Adipocyte (in vitro differentiated cells): ENCODE measurements around the gene GALNT5.

ENCODE experiments used
- DNase-seq: peaks from one replicate; pipeline ENCODE4 v3.0.0-alpha.2; 2015; ENCODE audit warnings: low read depth
- H3K27me3 ChIP-seq: replicated peaks from 2 replicates; pipeline ENCODE4 v1.7.0; 2013; ENCODE audit warnings: mild to moderate bottlenecking, low read length, moderate library complexity; ENCODE audit not compliant: control insufficient read depth, insufficient read depth
- H3K36me3 ChIP-seq: 2 replicates; pipeline ENCODE4 v1.7.0; 2013; ENCODE audit warnings: low read length, mild to moderate bottlenecking, moderate library complexity; ENCODE audit not compliant: control insufficient read depth, insufficient read depth, severe bottlenecking
- H3K4me1 ChIP-seq: 2 replicates; pipeline ENCODE4 v1.7.0; 2013; ENCODE audit warnings: mild to moderate bottlenecking, low read length, moderate library complexity; ENCODE audit not compliant: control insufficient read depth, insufficient read depth
- H3K4me3 ChIP-seq: 2 replicates; pipeline ENCODE4 v1.7.0; 2013; ENCODE audit warnings: mild to moderate bottlenecking, low read length, moderate library complexity
- H3K9ac ChIP-seq: 2 replicates; pipeline ENCODE4 v1.7.0; 2013; ENCODE audit warnings: mild to moderate bottlenecking, low read length, moderate library complexity
- H3K9me3 ChIP-seq: 2 replicates; pipeline ENCODE4 v1.7.0; 2013; ENCODE audit warnings: mild to moderate bottlenecking, low read length, moderate library complexity; ENCODE audit not compliant: control insufficient read depth

Gene GALNT5

DNA sequence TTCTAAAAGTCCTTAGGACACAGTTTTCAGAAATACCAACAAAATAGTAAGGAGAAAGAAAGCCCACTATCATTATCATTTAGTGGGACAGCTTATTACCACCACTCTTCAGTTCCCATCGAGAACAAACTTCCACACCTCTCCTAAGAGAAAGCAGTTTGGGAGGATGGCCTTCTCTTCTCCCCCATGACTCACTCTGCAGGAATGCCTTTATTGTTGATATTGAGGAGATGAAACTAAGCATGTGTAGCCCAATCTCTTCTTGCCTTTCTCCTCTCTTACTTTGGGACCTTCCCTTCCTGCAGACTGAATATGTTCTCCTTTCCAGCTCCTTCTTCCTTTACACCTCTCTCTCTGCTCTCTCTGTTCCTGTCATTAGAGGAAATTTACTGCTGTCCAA is 98.1 kb downstream of the GALNT5 start:
- Histone ChIP-seq H3K27me3 (no peaks in the 10 kb centered on the region), H3K4me1 (no peaks in the 10 kb centered on the region), H3K4me3 (no peak overlapping the region), H3K9me3 (no peaks in the 10 kb centered on the region), H3K36me3 (no peaks in the 10 kb centered on the region), H3K9ac (no peak overlapping the region)
- DNase-seq: peak; percentile 40

DNA sequence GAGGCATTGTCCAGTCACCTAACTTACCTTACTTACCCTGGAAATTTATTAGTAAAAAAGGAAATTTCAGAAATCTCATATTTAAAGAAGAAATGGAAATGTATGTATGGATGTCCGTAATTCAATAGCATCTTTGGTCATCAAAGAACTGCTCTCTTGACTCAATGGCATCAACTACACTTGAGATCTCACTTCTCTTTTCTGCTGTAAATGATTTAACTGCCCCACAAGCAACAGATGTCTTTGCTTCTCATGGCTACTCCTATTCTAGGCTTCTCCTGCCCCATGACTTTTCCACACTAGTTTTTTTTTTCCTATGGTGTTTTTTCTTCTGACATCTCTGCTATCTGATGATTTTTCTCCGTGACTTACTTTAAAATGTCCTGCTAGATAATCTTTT is 102.1 kb downstream of the GALNT5 start:
- no peak for DNase-seq
- Histone ChIP-seq H3K27me3 (no peaks in the 10 kb centered on the region), H3K4me3 (no peak overlapping the region), H3K36me3 (no peaks in the 10 kb centered on the region), H3K9ac (no peak overlapping the region), H3K9me3 (peaks cover 5% of the 10 kb centered on the region), H3K4me1 (peaks cover 9% of the 10 kb centered on the region)

DNA sequence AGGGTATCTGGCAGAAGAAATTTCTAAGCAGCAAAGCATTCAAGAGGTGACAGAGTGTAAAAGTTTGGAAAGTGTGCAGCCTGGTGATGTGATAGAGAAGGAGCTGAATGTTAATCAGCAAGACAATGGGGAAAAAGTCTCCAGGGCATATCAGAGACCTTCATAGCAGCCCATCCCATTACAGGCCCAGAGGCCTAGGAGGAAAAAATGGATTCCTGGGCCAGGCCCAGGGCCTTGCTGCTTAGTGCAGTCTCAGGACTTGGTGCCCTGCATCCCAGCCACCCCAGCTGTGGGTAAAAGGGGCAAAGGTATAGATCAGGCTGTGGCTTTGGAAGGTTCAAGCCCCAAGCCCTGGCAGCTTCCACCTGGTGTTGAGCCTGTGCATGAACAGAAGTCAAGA is 104.0 kb downstream of the GALNT5 start:
- Histone ChIP-seq H3K9me3 (peaks cover 5% of the 10 kb centered on the region), H3K27me3 (no peaks in the 10 kb centered on the region), H3K4me3 (no peak overlapping the region), H3K9ac (no peak overlapping the region), H3K36me3 (no peaks in the 10 kb centered on the region), H3K4me1 (peaks cover 9% of the 10 kb centered on the region)
- DNase-seq: no peak

DNA sequence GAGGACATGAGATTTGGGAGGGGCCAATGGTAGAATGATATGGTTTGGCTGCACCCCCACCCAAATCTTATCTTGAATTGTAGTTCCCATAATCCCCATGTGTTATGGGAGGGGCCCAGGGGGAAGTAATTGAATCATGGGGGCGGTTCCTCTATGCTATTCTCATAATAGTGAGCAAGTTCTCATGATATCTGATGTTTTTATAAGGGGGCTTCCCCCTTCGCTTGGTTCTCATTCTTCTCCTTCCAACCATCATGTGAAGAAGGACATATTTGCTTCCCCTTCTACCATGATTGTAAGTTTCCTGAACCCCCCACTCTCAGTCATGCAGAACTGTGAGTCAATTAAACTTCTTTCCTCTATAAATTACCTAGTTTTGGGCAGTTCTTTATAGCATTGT is 105.1 kb downstream of the GALNT5 start:
- Histone ChIP-seq H3K36me3 (no peaks in the 10 kb centered on the region), H3K4me1 (peaks cover 13% of the 10 kb centered on the region), H3K4me3 (no peak overlapping the region), H3K9me3 (peaks cover 5% of the 10 kb centered on the region), H3K27me3 (no peaks in the 10 kb centered on the region), H3K9ac (no peak overlapping the region)
- DNase-seq: no peak

DNA sequence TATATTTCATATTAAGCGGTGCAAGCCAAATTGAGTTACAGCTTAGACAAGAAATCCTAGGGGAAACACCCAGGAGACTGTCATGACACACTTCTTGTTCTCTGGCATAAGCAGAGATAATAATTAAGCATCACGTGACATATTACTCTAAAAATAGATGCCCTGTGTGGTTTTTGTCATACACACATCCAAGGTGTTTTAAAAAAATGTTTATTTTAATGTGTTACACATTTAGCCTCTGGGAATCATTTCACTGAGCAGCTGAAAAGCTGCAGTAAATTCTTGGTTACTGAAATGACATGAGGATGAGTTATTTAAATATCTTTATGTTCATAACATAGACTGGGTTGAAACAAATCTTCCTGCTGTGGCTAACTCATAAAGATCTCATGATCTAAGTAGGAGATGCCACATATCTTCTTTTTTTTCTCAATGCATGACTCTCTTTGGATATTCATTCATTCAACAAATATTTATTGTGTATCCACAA is 106.2 kb downstream of the GALNT5 start:
- H3K4me3 ChIP-seq: no peak overlapping the region
- H3K36me3 ChIP-seq: no peaks in the 10 kb centered on the region

More for the DNA sequence above, 106.2 kb downstream of the GALNT5 start:
- Histone ChIP-seq H3K27me3 (no peaks in the 10 kb centered on the region), H3K4me1 (peaks cover 16% of the 10 kb centered on the region), H3K9ac (no peak overlapping the region), H3K9me3 (peaks cover 5% of the 10 kb centered on the region)
- DNase-seq: peak; percentile 12
